ENCODE measurements around the gene DHX8. TPM values are rescaled to one million over a fixed set of nuclear protein-coding genes. Genes with fewer than 3 reads are reported as not detected.

Gene DHX8
- total RNA-seq, 1 donor from 2014 or later, result 24.7 TPM

- no peaks in the 10 kb centered on the region for H3K27me3 ChIP-seq (ENCODE audit: control insufficient read depth, insufficient read depth, low read length)
- no peak overlapping the region for H3K4me3 ChIP-seq (ENCODE audit: low read depth, low read length)
- TF ChIP-seq CTCF (IDR thresholded peaks at IDR 0.05; ENCODE audit: insufficient read depth, low read length, severe bottlenecking), result no peak
- FAIRE-seq, result no peak
- DNase-seq (ENCODE audit: low read depth), result no peak
- peaks cover 16% of the 10 kb centered on the region for H3K36me3 ChIP-seq (ENCODE audit: control insufficient read depth, insufficient read depth, low read length)
Measured at GRCh38 chr17:43515656-43516055, 31.9 kb downstream of the DHX8 start.

GRCh38 chr17:43517161-43517560 is 33.4 kb downstream of the DHX8 start:
- H3K4me3 ChIP-seq (ENCODE audit: low read depth, low read length), result no peak overlapping the region
- H3K27me3 ChIP-seq (ENCODE audit: control insufficient read depth, insufficient read depth, low read length), result no peaks in the 10 kb centered on the region
- peaks cover 21% of the 10 kb centered on the region for H3K36me3 ChIP-seq (ENCODE audit: control insufficient read depth, insufficient read depth, low read length)
- TF ChIP-seq CTCF (IDR thresholded peaks at IDR 0.05; ENCODE audit: insufficient read depth, low read length, severe bottlenecking), result no peak
- FAIRE-seq, result no peak
- DNase-seq (ENCODE audit: low read depth), result no peak

GRCh38 chr17:43517615-43518386 is 34.0 kb downstream of the DHX8 start:
- DNase-seq (ENCODE audit: low read depth), result peak; percentile 13
- TF ChIP-seq CTCF (IDR thresholded peaks at IDR 0.05; ENCODE audit: insufficient read depth, low read length, severe bottlenecking), result no peak
- no peak for FAIRE-seq
- H3K4me3 ChIP-seq (ENCODE audit: low read depth, low read length), result no peak overlapping the region
- no peaks in the 10 kb centered on the region for H3K27me3 ChIP-seq (ENCODE audit: control insufficient read depth, insufficient read depth, low read length)
- peaks cover 17% of the 10 kb centered on the region for H3K36me3 ChIP-seq (ENCODE audit: control insufficient read depth, insufficient read depth, low read length)

GRCh38 chr17:43521389-43521788 is 37.6 kb downstream of the DHX8 start:
- Histone ChIP-seq H3K27me3 (ENCODE audit: control insufficient read depth, insufficient read depth, low read length) (no peaks in the 10 kb centered on the region), H3K4me3 (ENCODE audit: low read depth, low read length) (no peak overlapping the region), H3K36me3 (ENCODE audit: control insufficient read depth, insufficient read depth, low read length) (peaks cover 30% of the 10 kb centered on the region)
- TF ChIP-seq CTCF (IDR thresholded peaks at IDR 0.05; ENCODE audit: insufficient read depth, low read length, severe bottlenecking), result no peak
- DNase-seq (ENCODE audit: low read depth) (no peak), FAIRE-seq (no peak)

- DNase-seq (ENCODE audit: low read depth) (no peak), FAIRE-seq (peak; percentile 32)
- H3K4me3 ChIP-seq (ENCODE audit: low read depth, low read length), result no peak overlapping the region
- TF ChIP-seq CTCF (IDR thresholded peaks at IDR 0.05; ENCODE audit: insufficient read depth, low read length, severe bottlenecking), result no peak
- H3K36me3 ChIP-seq (ENCODE audit: control insufficient read depth, insufficient read depth, low read length), result peaks cover 25% of the 10 kb centered on the region
- H3K27me3 ChIP-seq (ENCODE audit: control insufficient read depth, insufficient read depth, low read length), result no peaks in the 10 kb centered on the region
Measured at GRCh38 chr17:43524945-43525575, 41.3 kb downstream of the DHX8 start.

Data from bronchial epithelial cell (primary cell).